ENCODE data around the gene ALAS1.

DNA sequence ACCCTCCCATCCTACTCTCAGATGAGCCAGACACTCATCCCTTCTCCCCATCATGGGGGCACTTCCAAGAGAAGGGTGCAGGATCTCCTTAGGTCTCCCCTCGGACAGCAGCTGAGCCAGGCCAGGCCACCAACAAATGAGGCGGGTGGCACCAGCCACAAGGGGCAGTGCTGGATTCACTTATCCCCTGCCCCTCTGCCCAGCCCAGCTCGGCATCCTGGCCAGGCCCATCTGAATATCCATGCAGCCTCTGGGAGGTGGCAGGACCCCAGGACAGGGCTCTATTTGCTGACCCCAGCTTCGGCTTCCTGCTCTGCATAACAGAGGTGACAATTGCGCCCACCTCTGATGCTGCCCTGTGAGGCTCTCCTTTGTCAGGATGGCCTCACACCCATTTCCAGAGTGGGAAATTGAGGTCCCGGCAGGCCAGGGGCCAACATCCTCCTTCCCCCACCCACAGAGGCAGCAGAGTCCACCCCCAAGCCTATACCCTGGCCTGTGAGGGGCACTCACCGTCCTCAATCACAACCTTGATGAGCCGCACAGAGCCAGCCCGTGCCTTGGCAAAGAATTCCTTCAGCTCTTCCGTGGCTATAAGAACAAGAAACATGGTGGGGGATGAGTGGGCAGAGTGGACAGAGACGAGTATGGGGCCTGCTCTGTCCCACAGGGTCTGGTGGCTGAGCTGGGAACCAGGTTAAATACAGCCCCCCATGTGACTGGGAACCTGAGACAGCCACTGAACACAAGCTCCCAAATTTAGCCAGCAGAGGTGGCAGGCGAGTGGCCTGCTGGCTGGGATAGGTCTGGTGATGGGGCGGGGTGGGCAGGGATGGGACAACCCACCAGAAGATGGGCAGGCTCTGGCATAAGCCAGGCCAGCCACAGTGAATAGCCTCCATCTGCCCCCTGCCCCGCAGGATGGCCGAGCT, 36.8 kb downstream of the ALAS1 start:
- TF ChIP-seq, protein P1, sequence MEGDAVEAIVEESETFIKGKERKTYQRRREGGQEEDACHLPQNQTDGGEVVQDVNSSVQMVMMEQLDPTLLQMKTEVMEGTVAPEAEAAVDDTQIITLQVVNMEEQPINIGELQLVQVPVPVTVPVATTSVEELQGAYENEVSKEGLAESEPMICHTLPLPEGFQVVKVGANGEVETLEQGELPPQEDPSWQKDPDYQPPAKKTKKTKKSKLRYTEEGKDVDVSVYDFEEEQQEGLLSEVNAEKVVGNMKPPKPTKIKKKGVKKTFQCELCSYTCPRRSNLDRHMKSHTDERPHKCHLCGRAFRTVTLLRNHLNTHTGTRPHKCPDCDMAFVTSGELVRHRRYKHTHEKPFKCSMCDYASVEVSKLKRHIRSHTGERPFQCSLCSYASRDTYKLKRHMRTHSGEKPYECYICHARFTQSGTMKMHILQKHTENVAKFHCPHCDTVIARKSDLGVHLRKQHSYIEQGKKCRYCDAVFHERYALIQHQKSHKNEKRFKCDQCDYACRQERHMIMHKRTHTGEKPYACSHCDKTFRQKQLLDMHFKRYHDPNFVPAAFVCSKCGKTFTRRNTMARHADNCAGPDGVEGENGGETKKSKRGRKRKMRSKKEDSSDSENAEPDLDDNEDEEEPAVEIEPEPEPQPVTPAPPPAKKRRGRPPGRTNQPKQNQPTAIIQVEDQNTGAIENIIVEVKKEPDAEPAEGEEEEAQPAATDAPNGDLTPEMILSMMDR (IDR thresholded peaks at IDR 0.05; ENCODE audit: insufficient read depth, low read depth, low read length): no peak
- no peak for TF ChIP-seq EZH2 (IDR thresholded peaks at IDR 0.05; ENCODE audit: insufficient read depth, low read length)
